Endothelial cell of umbilical vein (primary cell): ENCODE data around the gene TUSC2. TPM values are rescaled to one million over a fixed set of nuclear protein-coding genes. Genes with fewer than 3 reads are reported as not detected.

ENCODE experiments used
- BruUV-seq: library from RNA; stranded (reverse); fragments of 400-500 nt; replicated peaks from 2 replicates; lab custom pipeline; 2021; lab: Mats Ljungman, UMichigan
- CTCF ChIA-PET: fragments of 300-600, 350-600 bp; sonication (Branson Sonifier 250); formaldehyde crosslinking; loops from one replicate; lab custom pipeline; 2021; ENCODE audit warnings: antibody characterized with exemption, inconsistent platforms; lab: Charles Lee
- POLR2A ChIA-PET: fragments of 300-600, 350-600 bp; sonication (Branson Sonifier 250); formaldehyde crosslinking; loops from one replicate; lab custom pipeline; 2021; ENCODE audit warnings: antibody characterized with exemption, inconsistent platforms; lab: Charles Lee
- DNase-seq: peaks from one replicate; pipeline ENCODE4 v3.0.0-alpha.2; 2011; ENCODE audit warnings: low read depth, low spot score
- FAIRE-seq: peaks from 2 replicates; lab custom pipeline; 2011; peaks lifted over from hg19 to GRCh38; lab: Jason Lieb, UNC
- H2AFZ ChIP-seq: 2 replicates; pipeline ENCODE4 v1.6.0; 2012; ENCODE audit warnings: low read depth, low read length, control low read depth, inconsistent platforms
- H3K27ac ChIP-seq: 2 replicates; pipeline ENCODE4 v1.5.1; 2011; ENCODE audit warnings: low read depth, mild to moderate bottlenecking, control low read depth, low read length, moderate library complexity; ENCODE audit not compliant: insufficient read depth
- H3K27me3 ChIP-seq, 2 experiments: 2 replicates each; pipeline versions ENCODE4 v1.6.0 to v1.6.1; 2011; ENCODE audit warnings: low read length in 2 of 2, mixed read lengths in 1 of 2; ENCODE audit not compliant: control insufficient read depth in 2 of 2, insufficient read depth in 2 of 2
- H3K36me3 ChIP-seq, 2 experiments: 2 replicates in 1 of 2; 3 replicates in 1 of 2; pipeline ENCODE4 v1.5.1; 2011; ENCODE audit warnings: low read length in 2 of 2, mild to moderate bottlenecking in 1 of 2, moderate library complexity in 1 of 2; ENCODE audit not compliant: control insufficient read depth in 2 of 2, insufficient read depth in 2 of 2; ENCODE audit errors: extremely low read depth in 1 of 2
- H3K4me1 ChIP-seq: 3 replicates; pipeline ENCODE4 v1.5.1; 2011; ENCODE audit warnings: mild to moderate bottlenecking, low read length; ENCODE audit not compliant: control insufficient read depth, insufficient read depth; ENCODE audit errors: extremely low read depth
- H3K4me2 ChIP-seq: 2 replicates; pipeline ENCODE4 v1.6.1; 2011; ENCODE audit warnings: low read length, control low read depth, mixed read lengths; ENCODE audit not compliant: insufficient read depth
- H3K4me3 ChIP-seq, 3 experiments: fragments of 200-600 bp in 1 of 3; sonication (generic), shearing (Covaris generic) in 1 of 3; replicated peaks in 1 of 3; 2 replicates each; pipeline ENCODE4 v1.5.1; 2011 to 2016; ENCODE audit warnings: control low read depth in 3 of 3, low read length in 3 of 3, mild to moderate bottlenecking in 2 of 3, inconsistent platforms in 1 of 3, low read depth in 1 of 3, moderate library complexity in 1 of 3; ENCODE audit not compliant: insufficient read depth in 1 of 3
- H3K79me2 ChIP-seq: 2 replicates; pipeline ENCODE4 v1.6.0; 2012; ENCODE audit warnings: low read length, inconsistent platforms; ENCODE audit not compliant: control insufficient read depth, insufficient read depth
- H3K9ac ChIP-seq: replicated peaks from 2 replicates; pipeline ENCODE3; 2011; ENCODE audit warnings: low read length, control low read depth; ENCODE audit not compliant: insufficient read depth; ENCODE audit errors: extremely low read depth
- H3K9me1 ChIP-seq: replicated peaks from 3 replicates; pipeline ENCODE4 v1.6.0; 2011; ENCODE audit warnings: mild to moderate bottlenecking, low read length; ENCODE audit not compliant: control insufficient read depth, insufficient read depth; ENCODE audit errors: extremely low read depth
- H3K9me3 ChIP-seq: replicated peaks from 2 replicates; pipeline ENCODE4 v1.5.1; 2012; ENCODE audit warnings: low read length, inconsistent platforms; ENCODE audit not compliant: control insufficient read depth, insufficient read depth
- H4K20me1 ChIP-seq: replicated peaks from 2 replicates; pipeline ENCODE3; 2011; ENCODE audit warnings: mild to moderate bottlenecking, low read length; ENCODE audit not compliant: control insufficient read depth, insufficient read depth; ENCODE audit errors: extremely low read depth
- EZH2 ChIP-seq: IDR thresholded peaks from 2 replicates; pipeline ENCODE4 v1.6.1; 2012; ENCODE audit warnings: borderline replicate concordance, low read depth, mild to moderate bottlenecking, moderate library complexity, low read length, inconsistent platforms; ENCODE audit not compliant: severe bottlenecking
- FOS ChIP-seq: IDR thresholded peaks from 2 replicates; pipeline ENCODE4 v1.6.1; 2011; ENCODE audit warnings: mild to moderate bottlenecking, low read length, moderate library complexity, borderline replicate concordance; ENCODE audit not compliant: insufficient read depth
- GATA2 ChIP-seq: IDR thresholded peaks from 2 replicates; pipeline ENCODE4 v1.7.0; 2011; ENCODE audit warnings: low read depth, mild to moderate bottlenecking, moderate library complexity, mixed read lengths, low read length; ENCODE audit not compliant: insufficient read length, insufficient read depth
- JUN ChIP-seq: IDR thresholded peaks from 2 replicates; pipeline ENCODE4 v1.6.1; 2011; ENCODE audit warnings: borderline replicate concordance, low read depth; ENCODE audit not compliant: insufficient read length, insufficient read depth
- MYC ChIP-seq: IDR thresholded peaks from one replicate; pipeline ENCODE4 v1.6.1; 2011; ENCODE audit warnings: mild to moderate bottlenecking, low read depth, low read length
- POLR2A ChIP-seq: IDR thresholded peaks from 2 replicates; pipeline ENCODE4 v1.6.1; 2012; ENCODE audit warnings: low read depth, mild to moderate bottlenecking, control low read depth, low read length
- POLR2AphosphoS5 ChIP-seq: IDR thresholded peaks from 2 replicates; pipeline ENCODE4 v1.6.1; 2012; ENCODE audit warnings: low read depth, mild to moderate bottlenecking, control low read depth, low read length, moderate library complexity; ENCODE audit not compliant: insufficient read depth
- dilution Hi-C: fragments of 300-500 bp; cut with MboI; formaldehyde crosslinking; loops from one replicate; pipeline ENCODE4 v1.15.0; 2019; ENCODE audit warnings: low sequenced_read_pairs; ENCODE audit not compliant: extremely low pct_ligation_motif_present
- intact Hi-C: fragments of 100-400 bp; cut with micrococcal nuclease; formaldehyde crosslinking; loops from one replicate; pipeline ENCODE4 v1.10.0; 2022
- polyA plus RNA-seq, 4 experiments: library from polyadenylated mRNA; depleted of rRNA in 3 of 4; stranded (reverse) in 3 of 4; unstranded in 1 of 4; fragments of >200 nt; gene quantifications; 2 replicates each; pipeline versions ENCODE4 v1.2.1 to v1.2.3, GENCODE V29; 2011 to 2012; ENCODE audit warnings: missing spikeins in 1 of 4
- total RNA-seq: library from RNA; stranded (reverse); gene quantifications from 2 replicates; pipeline ENCODE4 v1.2.3, GENCODE V29; 2021
- TF ChIP-seq, protein P1 (sequence below): IDR thresholded peaks from 2 replicates; pipeline ENCODE4 v1.6.1; 2011; ENCODE audit not compliant: insufficient read depth, insufficient read length
- TF ChIP-seq, protein P2 (sequence below), 2 donors: IDR thresholded peaks; 1 replicate in 1 of 2; 2 replicates in 1 of 2; pipeline ENCODE4 v1.5.1; 2011; ENCODE audit warnings: low read length in 2 of 2, mild to moderate bottlenecking in 2 of 2, moderate library complexity in 2 of 2, control low read depth in 1 of 2, inconsistent platforms in 1 of 2, low read depth in 1 of 2; ENCODE audit not compliant: insufficient read depth in 1 of 2; ENCODE audit errors: extremely low read depth in 1 of 2

TUSC2 gene
- total and polyA plus RNA-seq, 2 donors (not counting 3 experiments of a cell fraction or from before 2014, with no cell fraction given), result 30.0 to 89.0 TPM

DNA sequence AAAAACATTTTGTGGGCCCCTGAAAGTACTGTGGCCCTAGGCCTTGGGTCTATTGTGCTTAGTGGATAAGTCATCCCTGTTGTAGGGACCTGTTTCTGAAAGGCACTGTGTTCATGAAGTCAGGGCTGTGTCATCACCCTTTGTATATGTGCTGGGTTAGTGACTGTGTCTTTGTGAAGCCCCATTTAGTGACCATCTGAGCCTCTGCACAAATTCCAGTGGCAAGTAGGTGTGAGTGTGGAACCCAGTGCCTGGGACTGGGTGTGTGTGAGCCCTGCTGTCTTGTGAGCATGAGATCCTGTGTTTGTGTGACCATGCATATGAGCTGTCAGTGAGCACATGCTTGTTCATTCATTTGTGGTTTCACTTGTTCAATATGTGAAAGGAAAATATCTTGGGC is 23.4 kb downstream of the TUSC2 start:
- DNase-seq (no peak), FAIRE-seq (peak; percentile 28)
- Histone ChIP-seq H3K9me3 (no peaks in the 10 kb centered on the region), H3K4me2 (no peak overlapping the region), H4K20me1 (no peaks in the 10 kb centered on the region), H3K9ac (no peak overlapping the region), H3K36me3 (no peaks in the 10 kb centered on the region), H3K4me3 (no peak overlapping the region), H3K4me1 (peaks cover 15% of the 10 kb centered on the region), H3K9me1 (no peaks in the 10 kb centered on the region), H2AFZ (no peak overlapping the region), H3K27ac (no peak overlapping the region), H3K27me3 (no peaks in the 10 kb centered on the region), H3K79me2 (no peaks in the 10 kb centered on the region)
- BruUV-seq, result no TSS peak
- ChIA-PET POLR2A (no interaction called here), CTCF (interaction anchor here (1.0 to 6.6 kb wide), 2 partner anchors 10 to 19 kb away, joined by 5 to 48 read pairs; partner anchors contain the start of gene HYAL2)
- dilution Hi-C loops (no loop called here), intact Hi-C loops (no loop called here)
- TF ChIP-seq, protein P1, sequence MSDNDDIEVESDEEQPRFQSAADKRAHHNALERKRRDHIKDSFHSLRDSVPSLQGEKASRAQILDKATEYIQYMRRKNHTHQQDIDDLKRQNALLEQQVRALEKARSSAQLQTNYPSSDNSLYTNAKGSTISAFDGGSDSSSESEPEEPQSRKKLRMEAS, result no peak
- TF ChIP-seq POLR2AphosphoS5, result no peak
- TF ChIP-seq, protein P2, sequence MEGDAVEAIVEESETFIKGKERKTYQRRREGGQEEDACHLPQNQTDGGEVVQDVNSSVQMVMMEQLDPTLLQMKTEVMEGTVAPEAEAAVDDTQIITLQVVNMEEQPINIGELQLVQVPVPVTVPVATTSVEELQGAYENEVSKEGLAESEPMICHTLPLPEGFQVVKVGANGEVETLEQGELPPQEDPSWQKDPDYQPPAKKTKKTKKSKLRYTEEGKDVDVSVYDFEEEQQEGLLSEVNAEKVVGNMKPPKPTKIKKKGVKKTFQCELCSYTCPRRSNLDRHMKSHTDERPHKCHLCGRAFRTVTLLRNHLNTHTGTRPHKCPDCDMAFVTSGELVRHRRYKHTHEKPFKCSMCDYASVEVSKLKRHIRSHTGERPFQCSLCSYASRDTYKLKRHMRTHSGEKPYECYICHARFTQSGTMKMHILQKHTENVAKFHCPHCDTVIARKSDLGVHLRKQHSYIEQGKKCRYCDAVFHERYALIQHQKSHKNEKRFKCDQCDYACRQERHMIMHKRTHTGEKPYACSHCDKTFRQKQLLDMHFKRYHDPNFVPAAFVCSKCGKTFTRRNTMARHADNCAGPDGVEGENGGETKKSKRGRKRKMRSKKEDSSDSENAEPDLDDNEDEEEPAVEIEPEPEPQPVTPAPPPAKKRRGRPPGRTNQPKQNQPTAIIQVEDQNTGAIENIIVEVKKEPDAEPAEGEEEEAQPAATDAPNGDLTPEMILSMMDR (IDR thresholded peaks at IDR 0.05; ENCODE audit: extremely low read depth in 1 of 2, insufficient read depth in 1 of 2, low read depth in 1 of 2, low read length in 2 of 2), result no peak
- no peak for TF ChIP-seq POLR2A
- TF ChIP-seq EZH2, result no peak
- TF ChIP-seq JUN, result no peak
- no peak for TF ChIP-seq FOS
- no peak for TF ChIP-seq GATA2
- TF ChIP-seq MYC, result no peak
